Right lobe of liver (tissue), 6 donors: ENCODE measurements around the gene ADAM23. TPM values are rescaled to one million over a fixed set of nuclear protein-coding genes. Genes with fewer than 3 reads are reported as not detected.

Experiments used
- ATAC-seq, 4 donors: fragments of 200-7000 bp; cut with Tn5 transposase; one replicate each; pipeline ENCODE4 v1.9.1; 2020; ENCODE audit warnings: mild to moderate bottlenecking in 4 of 4, moderate library complexity in 4 of 4
- DNase-seq, 3 donors: peaks; one replicate each; pipeline ENCODE4 v3.0.0-alpha.2; 2020
- H3K27ac ChIP-seq, 3 donors: fragments of 200-600 bp; one replicate each; pipeline ENCODE4 v1.8.0; 2022
- H3K27me3 ChIP-seq, 2 donors: fragments of 200-600 bp; one replicate each; pipeline ENCODE4 v1.8.0; 2022
- H3K36me3 ChIP-seq, 4 donors: fragments of 200-600 bp; sonication (generic) in 1 of 4; one replicate each; pipeline versions ENCODE4 v1.5.1 to v1.8.0; 2017 to 2022; ENCODE audit warnings: control low read depth in 1 of 4
- H3K4me1 ChIP-seq, 4 donors: fragments of 200-600 bp; sonication (generic) in 1 of 4; one replicate each; pipeline versions ENCODE4 v1.5.1 to v1.8.0; 2017 to 2022; ENCODE audit warnings: control low read depth in 1 of 4
- H3K4me3 ChIP-seq, 3 donors: fragments of 200-600 bp; one replicate each; pipeline ENCODE4 v1.8.0; 2022
- H3K9me3 ChIP-seq, 4 donors: fragments of 200-600 bp; sonication (generic) in 1 of 4; one replicate each; pipeline versions ENCODE4 v1.5.1 to v1.8.0; 2017 to 2022; ENCODE audit warnings: control low read depth in 1 of 4
- CTCF ChIP-seq, 4 donors: fragments of 200-600 bp in 3 of 4; fragments of 450-650 bp in 1 of 4; IDR thresholded peaks; one replicate each; pipeline versions ENCODE4 v1.5.1 to v1.8.0; 2016 to 2022; ENCODE audit warnings: antibody characterized with exemption in 4 of 4, mild to moderate bottlenecking in 2 of 4
- POLR2A ChIP-seq: fragments of 450-650 bp; IDR thresholded peaks from one replicate; pipeline ENCODE4 v1.6.1; 2017; ENCODE audit warnings: antibody characterized with exemption, mild to moderate bottlenecking
- WGBS: methylation state at CpG from one replicate; pipeline ENCODE4 v1.1.6; 2018; ENCODE audit warnings: low coverage, low lambda C conversion rate; ENCODE audit not compliant: insufficient coverage; ENCODE audit errors: missing lambda C conversion rate; 5-methylcytosine and 5-hydroxymethylcytosine counted together
- intact Hi-C, 2 donors: fragments of 100-400 bp; cut with DNase I; formaldehyde crosslinking; loops; one replicate each; pipeline versions ENCODE4 v1.11.2 to v1.14.1; 2022
- total RNA-seq, 6 experiments: library from RNA; depleted of rRNA in 2 of 6; stranded (reverse); fragments of >200 nt in 2 of 6; fragmentation: NEBNext Ultra II Directional in 3 of 6; extraction: Animal tissue kit (Norgen Biotek cat#: 25700) in 3 of 6; gene quantifications; one replicate each; pipeline versions ENCODE4 v1.1.0 to v1.2.4, GENCODE V29; 2016 to 2023
- donor health status: DM: no; HTN: yes; CAD: no.
- donor health status: DM: no; HTN: no; CAD: no.
- donor health status: DM: no; HTN: no; CAD: no.
- donor health status: DM: no; HTN: yes; CAD: no.
- donor health status: DM: no; HTN: yes; CAD: no.

The ADAM23 gene
- total RNA-seq, 6 experiments from 2014 or later = under 0.01 to 0.26 (median 0.09) TPM; not detected in 2

- no peaks in the 10 kb centered on the region for H3K27me3 ChIP-seq
- intact Hi-C loops = no loop called here
- no peak overlapping the region for H3K27ac ChIP-seq
- ATAC-seq = no peak
- no peak for TF ChIP-seq CTCF (IDR thresholded peaks at IDR 0.05)
- no peak for TF ChIP-seq POLR2A
- 68% methylated on average over 4 of the region's 7 CpGs for WGBS
- H3K4me3 ChIP-seq = no peak overlapping the region
- H3K36me3 ChIP-seq = no peaks in the 10 kb centered on the region
- no peak for DNase-seq
- no peaks in the 10 kb centered on the region for H3K4me1 ChIP-seq
- H3K9me3 ChIP-seq = no peaks in the 10 kb centered on the region
Observed at GRCh38 chr2:206615417-206616089, 172.2 kb downstream of the ADAM23 start.

GRCh38 chr2:206616151-206616550 is 172.8 kb downstream of the ADAM23 start:
- TF ChIP-seq CTCF (IDR thresholded peaks at IDR 0.05) (no peak), POLR2A (no peak)
- Histone ChIP-seq H3K9me3 (no peaks in the 10 kb centered on the region), H3K27me3 (no peaks in the 10 kb centered on the region), H3K4me3 (no peak overlapping the region), H3K27ac (no peak overlapping the region), H3K4me1 (no peaks in the 10 kb centered on the region), H3K36me3 (no peaks in the 10 kb centered on the region)
- ATAC-seq (no peak), DNase-seq (no peak)
- intact Hi-C loops = no loop called here
- 46% methylated on average over 2 of the region's 2 CpGs for WGBS

GRCh38 chr2:206619011-206619410 is 175.7 kb downstream of the ADAM23 start:
- no peaks in the 10 kb centered on the region for H3K36me3 ChIP-seq
- H3K4me1 ChIP-seq = no peaks in the 10 kb centered on the region
- ATAC-seq (no peak), DNase-seq (no peak)
- 69% methylated on average over 3 of the region's 3 CpGs for WGBS
- no peak overlapping the region for H3K4me3 ChIP-seq
- no peak overlapping the region for H3K27ac ChIP-seq
- H3K9me3 ChIP-seq = no peaks in the 10 kb centered on the region
- intact Hi-C loops = no loop called here
- TF ChIP-seq CTCF (IDR thresholded peaks at IDR 0.05) = no peak
- no peak for TF ChIP-seq POLR2A
- H3K27me3 ChIP-seq = no peaks in the 10 kb centered on the region

GRCh38 chr2:206626108-206626507 is 182.8 kb downstream of the ADAM23 start:
- Histone ChIP-seq H3K27ac (no peak overlapping the region), H3K27me3 (no peaks in the 10 kb centered on the region), H3K4me3 (no peak overlapping the region), H3K4me1 (no peaks in the 10 kb centered on the region), H3K36me3 (no peaks in the 10 kb centered on the region), H3K9me3 (no peaks in the 10 kb centered on the region)
- DNase-seq = no peak
- intact Hi-C loops = no loop called here
- TF ChIP-seq POLR2A (no peak), CTCF (IDR thresholded peaks at IDR 0.05) (no peak)
- WGBS = 62% methylated on average over 2 of the region's 2 CpGs
- ATAC-seq = no peak

- TF ChIP-seq POLR2A (no peak), CTCF (IDR thresholded peaks at IDR 0.05) (no peak)
- ATAC-seq (no peak), DNase-seq (no peak)
- H3K9me3 ChIP-seq = no peaks in the 10 kb centered on the region
- no peak overlapping the region for H3K27ac ChIP-seq
- H3K27me3 ChIP-seq = no peaks in the 10 kb centered on the region
- no peak overlapping the region for H3K4me3 ChIP-seq
- intact Hi-C loops = no loop called here
- H3K36me3 ChIP-seq = no peaks in the 10 kb centered on the region
- no peaks in the 10 kb centered on the region for H3K4me1 ChIP-seq
Observed at GRCh38 chr2:206627632-206628031, 184.3 kb downstream of the ADAM23 start.
